KMS-11 (cell line): Measurements from ENCODE around the gene MRTFB.

Source experiments
- H2AFZ ChIP-seq: fragments of 200-600 bp; sonication (generic); 2 replicates; pipeline ENCODE4 v1.6.1; 2016; ENCODE audit warnings: antibody characterized with exemption, mixed run types, low read depth
- H3K27ac ChIP-seq: fragments of 200-600 bp; sonication (generic); 2 replicates; pipeline ENCODE4 v1.6.1; 2016; ENCODE audit warnings: mild to moderate bottlenecking, mixed run types
- H3K27me3 ChIP-seq: fragments of 200-600 bp; sonication (generic); 2 replicates; pipeline ENCODE4 v1.6.1; 2017; ENCODE audit warnings: mild to moderate bottlenecking, low read depth, mixed run types, moderate library complexity; ENCODE audit not compliant: insufficient read depth
- H3K36me3 ChIP-seq: fragments of 200-600 bp; sonication (generic); 2 replicates; pipeline ENCODE4 v1.6.1; 2017; ENCODE audit warnings: mild to moderate bottlenecking, mixed run types; ENCODE audit not compliant: insufficient read depth
- H3K4me1 ChIP-seq: fragments of 200-600 bp; sonication (generic); 2 replicates; pipeline ENCODE4 v1.6.1; 2016; ENCODE audit warnings: mild to moderate bottlenecking, low read depth, mixed run types; ENCODE audit not compliant: poor library complexity, severe bottlenecking
- H3K4me2 ChIP-seq: fragments of 200-600 bp; sonication (generic); 2 replicates; pipeline ENCODE4 v1.7.0; 2016; ENCODE audit warnings: mild to moderate bottlenecking, mixed run types
- H3K4me3 ChIP-seq: fragments of 200-600 bp; sonication (generic); IDR thresholded peaks from 2 replicates; pipeline ENCODE4 v1.6.1; 2017; ENCODE audit warnings: low read depth, low read length, mixed read lengths; ENCODE audit not compliant: insufficient read depth
- H3K79me2 ChIP-seq: fragments of 200-600 bp; sonication (generic); 2 replicates; pipeline ENCODE4 v1.6.1; 2016; ENCODE audit warnings: low read depth, mixed run types; ENCODE audit not compliant: insufficient read depth
- H3K9ac ChIP-seq: fragments of 200-600 bp; sonication (generic); 2 replicates; pipeline ENCODE4 v1.6.1; 2016; ENCODE audit warnings: mild to moderate bottlenecking, mixed run types
- H4K20me1 ChIP-seq: fragments of 200-600 bp; sonication (generic); 2 replicates; pipeline ENCODE4 v1.6.1; 2016; ENCODE audit warnings: mild to moderate bottlenecking, mixed run types; ENCODE audit not compliant: insufficient read depth
- CTCF ChIP-seq: fragments of 200-600 bp; sonication (generic); conservative IDR thresholded peaks from 2 replicates; pipeline ENCODE4 v1.6.1; 2017; ENCODE audit warnings: low read depth, mild to moderate bottlenecking, antibody characterized with exemption, low read length, moderate library complexity, mixed read lengths

The MRTFB gene

GRCh38 chr16:14125000-14125681 lies 54.0 kb downstream of the MRTFB start:
- H3K9ac ChIP-seq: no peak overlapping the region
- no peak overlapping the region for H2AFZ ChIP-seq
- H3K36me3 ChIP-seq: no peaks in the 10 kb centered on the region; the same call in 1 of the 2 replicates
- no peak overlapping the region for H3K4me3 ChIP-seq
- H3K4me1 ChIP-seq: peaks cover 15% of the 10 kb centered on the region
- no peaks in the 10 kb centered on the region; the same call in 1 of the 2 replicates for H3K79me2 ChIP-seq
- H3K4me2 ChIP-seq: peak overlapping the region; percentile 9; the same call in 1 of the 2 replicates
- no peak overlapping the region for H3K27ac ChIP-seq
- H3K27me3 ChIP-seq: no peaks in the 10 kb centered on the region
- no peaks in the 10 kb centered on the region for H4K20me1 ChIP-seq
- TF ChIP-seq CTCF: no peak

- no peak overlapping the region for H3K4me3 ChIP-seq
- H3K79me2 ChIP-seq: no peaks in the 10 kb centered on the region; the same call in 1 of the 2 replicates
- H4K20me1 ChIP-seq: no peaks in the 10 kb centered on the region
- H3K36me3 ChIP-seq: no peaks in the 10 kb centered on the region; the same call in 1 of the 2 replicates
- no peak overlapping the region for H3K27ac ChIP-seq
- H3K4me1 ChIP-seq: peaks cover 15% of the 10 kb centered on the region
- H3K4me2 ChIP-seq: peak overlapping the region; percentile 9; the same call in 1 of the 2 replicates
- H2AFZ ChIP-seq: no peak overlapping the region
- no peak overlapping the region for H3K9ac ChIP-seq
- H3K27me3 ChIP-seq: no peaks in the 10 kb centered on the region
- no peak for TF ChIP-seq CTCF
Observed at GRCh38 chr16:14125708-14126107, 54.6 kb downstream of the MRTFB start.

GRCh38 chr16:14128097-14128496 lies 57.0 kb downstream of the MRTFB start:
- no peaks in the 10 kb centered on the region for H3K36me3 ChIP-seq
- no peak overlapping the region for H3K4me3 ChIP-seq
- peaks cover 34% of the 10 kb centered on the region for H3K4me1 ChIP-seq
- no peak overlapping the region for H3K27ac ChIP-seq
- no peak overlapping the region for H3K4me2 ChIP-seq
- H3K27me3 ChIP-seq: no peaks in the 10 kb centered on the region
- TF ChIP-seq CTCF: no peak
- no peaks in the 10 kb centered on the region; the same call in 1 of the 2 replicates for H3K79me2 ChIP-seq
- no peaks in the 10 kb centered on the region for H4K20me1 ChIP-seq
- no peak overlapping the region for H2AFZ ChIP-seq
- H3K9ac ChIP-seq: no peak overlapping the region

- Histone ChIP-seq H3K9ac (no peak overlapping the region), H3K4me3 (no peak overlapping the region), H3K79me2 (no peaks in the 10 kb centered on the region; the same call in 1 of the 2 replicates), H3K4me1 (peaks cover 36% of the 10 kb centered on the region), H3K4me2 (no peak overlapping the region), H3K36me3 (no peaks in the 10 kb centered on the region), H2AFZ (no peak overlapping the region), H3K27ac (no peak overlapping the region), H4K20me1 (no peaks in the 10 kb centered on the region), H3K27me3 (no peaks in the 10 kb centered on the region)
- TF ChIP-seq CTCF: no peak
Observed at GRCh38 chr16:14129502-14129901, 58.4 kb downstream of the MRTFB start.
